Esophagus squamous epithelium (tissue), 4 donors: Measurements from ENCODE around the gene RALA.
"Not testable (repeated sequence)": the region's sequence is repeated elsewhere in the genome, so short reads cannot be mapped to it uniquely, and the experiment has no call there.

Source experiments
- CTCF ChIP-seq, 6 experiments: fragments of 450-650 bp in 4 of 6; fragments of 200-600 bp in 2 of 6; sonication (generic) in 2 of 6; IDR thresholded peaks; one replicate each; pipeline ENCODE4 v1.5.1; 2016 to 2019; ENCODE audit warnings: antibody characterized with exemption in 6 of 6, mild to moderate bottlenecking in 4 of 6, moderate library complexity in 4 of 6
- POLR2A ChIP-seq, 4 donors: fragments of 450-650 bp; IDR thresholded peaks; one replicate each; pipeline ENCODE4 v1.6.1; 2017; ENCODE audit warnings: antibody characterized with exemption in 4 of 4, mild to moderate bottlenecking in 4 of 4, moderate library complexity in 3 of 4

- not testable (repeated sequence) for TF ChIP-seq POLR2A, CTCF (IDR thresholded peaks at IDR 0.05)
Observed at GRCh38 chr7:39753237-39753636, 129.9 kb downstream of the RALA start.
